T47D (cell line): ENCODE results near the gene CHST14.

ENCODE experiments used
- DNase-seq, 2 experiments: peaks; one replicate each; pipeline versions ENCODE4 v3.0.0 to v3.0.0-alpha.2; 2011 to 2012; ENCODE audit warnings: low read depth in 1 of 2, low spot score in 1 of 2
- JUND ChIP-seq: IDR thresholded peaks from 2 replicates; pipeline ENCODE4 v1.6.1; 2012; ENCODE audit warnings: low read depth
- in situ Hi-C: cut with HindIII; loops from 2 replicates; pipeline ENCODE4 v1.10.0; 2016; ENCODE audit warnings: low sequenced_read_pairs, low pct_unique_long_range_greater_than_20kb

Gene CHST14

GRCh38 chr15:40493089-40493840 lies 22.5 kb downstream of the CHST14 start:
- no peak for TF ChIP-seq JUND
- no peak for DNase-seq
- in situ Hi-C loops = no loop called here

GRCh38 chr15:40495516-40495915 lies 24.7 kb downstream of the CHST14 start:
- no peak for TF ChIP-seq JUND
- in situ Hi-C loops = no loop called here
- no peak for DNase-seq

GRCh38 chr15:40498418-40498817 lies 27.6 kb downstream of the CHST14 start:
- no peak for TF ChIP-seq JUND
- in situ Hi-C loops = no loop called here
- DNase-seq = no peak

GRCh38 chr15:40498891-40499290 lies 28.1 kb downstream of the CHST14 start:
- no peak for TF ChIP-seq JUND
- DNase-seq = no peak
- in situ Hi-C loops = no loop called here

- in situ Hi-C loops = no loop called here
These were observed 29.1 kb downstream of the CHST14 start for GRCh38 chr15:40499931-40500330.

GRCh38 chr15:40500568-40501330 lies 30.0 kb downstream of the CHST14 start:
- DNase-seq = no peak
- TF ChIP-seq JUND = no peak
- in situ Hi-C loops = no loop called here

More at GRCh38 chr15:40499931-40500330, 29.1 kb downstream of the CHST14 start:
- TF ChIP-seq JUND = no peak
- DNase-seq = no peak

GRCh38 chr15:40501487-40501886 lies 30.7 kb downstream of the CHST14 start:
- DNase-seq = no peak
- in situ Hi-C loops = no loop called here
- no peak for TF ChIP-seq JUND

- in situ Hi-C loops = no loop called here
- DNase-seq = peak; percentile 71 to 85
- TF ChIP-seq JUND = no peak
These were observed 36.3 kb downstream of the CHST14 start for GRCh38 chr15:40506964-40507571.

- in situ Hi-C loops = no loop called here
- TF ChIP-seq JUND = no peak
- DNase-seq = no peak
These were observed 37.4 kb downstream of the CHST14 start for GRCh38 chr15:40508216-40508615.

GRCh38 chr15:40510201-40510600 lies 39.4 kb downstream of the CHST14 start:
- in situ Hi-C loops = no loop called here
- TF ChIP-seq JUND = no peak
- no peak for DNase-seq

- DNase-seq = peak in 1 of 2 experiments; percentile 23
These were observed 40.3 kb downstream of the CHST14 start for GRCh38 chr15:40511093-40511471.

GRCh38 chr15:40511472-40512133 lies 40.8 kb downstream of the CHST14 start:
- TF ChIP-seq JUND = no peak
- DNase-seq = peak; percentile 91 to 92
- in situ Hi-C loops = no loop called here

More at GRCh38 chr15:40511093-40511471, 40.3 kb downstream of the CHST14 start:
- in situ Hi-C loops = no loop called here
- no peak for TF ChIP-seq JUND
